Activated gamma-delta T cell treated with Interleukin-2 at 50 U/mL for 16 hours (primary cell): ENCODE results near the gene XPR1.
"Not testable (repeated sequence)": the region's sequence is repeated elsewhere in the genome, so short reads cannot be mapped to it uniquely, and the experiment has no call there.

ENCODE experiments used
- DNase-seq: peaks from one replicate; pipeline ENCODE4 v3.0.0-alpha.2; 2020

The XPR1 gene

DNA sequence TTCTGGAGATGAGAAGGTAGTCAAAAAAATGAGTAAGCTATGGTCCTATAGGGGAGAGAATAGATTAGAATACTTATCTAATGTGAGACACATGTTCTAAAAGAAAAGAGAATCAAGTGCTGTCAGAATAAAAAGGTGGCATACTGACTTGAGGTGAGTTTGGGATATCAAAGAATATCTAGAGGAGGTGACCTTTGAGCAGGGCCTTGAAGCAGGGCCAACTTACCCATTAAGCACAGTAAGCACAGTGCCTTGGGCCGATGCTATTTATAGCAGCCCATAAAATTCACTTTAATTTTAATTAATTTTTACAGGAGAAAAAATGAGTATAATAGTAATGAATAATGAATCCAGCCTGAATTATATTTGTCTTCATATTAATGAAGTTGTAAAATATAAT, 92.2 kb downstream of the XPR1 start:
- no peak for DNase-seq

DNA sequence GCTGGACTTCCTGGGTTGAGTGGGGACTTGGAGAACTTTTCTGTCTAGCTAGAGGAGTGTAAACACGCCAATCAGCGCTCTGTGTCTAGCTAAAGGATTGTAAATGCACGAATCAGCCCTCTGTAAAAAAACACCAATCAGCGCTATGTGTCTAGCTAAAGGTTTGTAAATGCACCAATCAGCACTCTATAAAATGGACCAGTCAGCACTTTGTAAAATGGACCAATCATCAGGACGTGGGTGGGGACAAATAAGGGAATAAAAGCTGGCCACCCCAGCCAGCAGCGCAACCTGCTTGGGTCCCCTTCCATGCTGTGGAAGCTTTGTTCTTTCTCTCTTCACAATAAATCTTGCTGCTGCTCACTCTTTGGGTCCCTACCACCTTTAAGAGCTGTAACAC, 94.2 kb downstream of the XPR1 start:
- DNase-seq = not testable (repeated sequence)

DNA sequence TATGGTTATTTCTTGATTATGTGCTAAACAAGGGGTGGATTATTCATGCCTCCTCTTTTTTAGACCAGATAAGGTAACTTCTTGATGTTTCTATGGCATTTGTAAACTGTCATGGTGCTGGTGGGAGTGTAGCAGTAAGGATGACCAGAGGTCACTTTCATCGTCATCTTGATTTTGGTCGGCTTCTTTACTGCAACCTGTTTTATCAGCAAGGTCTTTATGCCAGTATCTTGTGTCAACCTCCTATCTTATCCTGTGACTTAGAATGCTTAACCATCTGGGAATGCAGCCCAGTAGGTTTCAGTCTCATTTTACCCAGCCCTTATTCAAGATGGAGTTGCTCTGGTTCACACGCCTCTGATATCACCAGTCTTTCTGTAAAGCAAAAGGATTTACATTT, 95.9 kb downstream of the XPR1 start:
- DNase-seq = not testable (repeated sequence)

GRCh38 chr1:180728472-180729106, 96.8 kb downstream of the XPR1 start:
- no peak for DNase-seq

DNA sequence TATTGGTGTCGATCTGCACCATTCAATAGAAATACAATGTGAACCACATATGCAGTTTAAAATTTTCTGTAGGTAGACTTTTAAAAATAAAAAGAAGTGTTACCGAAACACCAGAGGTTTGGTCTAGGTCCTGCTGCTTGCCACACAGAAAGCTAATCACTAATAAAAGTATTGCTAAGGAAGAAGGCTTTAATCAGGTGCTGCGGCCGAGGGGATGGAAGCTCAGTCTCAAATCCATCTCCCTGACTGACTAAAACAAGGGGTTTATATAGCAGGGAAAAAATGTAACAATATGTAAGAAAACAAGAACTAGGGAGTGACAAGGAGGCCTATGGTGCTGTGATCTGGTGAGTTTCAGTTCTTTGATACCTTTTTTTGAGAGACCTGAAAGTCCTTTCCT, 99.3 kb downstream of the XPR1 start:
- no peak for DNase-seq

DNA sequence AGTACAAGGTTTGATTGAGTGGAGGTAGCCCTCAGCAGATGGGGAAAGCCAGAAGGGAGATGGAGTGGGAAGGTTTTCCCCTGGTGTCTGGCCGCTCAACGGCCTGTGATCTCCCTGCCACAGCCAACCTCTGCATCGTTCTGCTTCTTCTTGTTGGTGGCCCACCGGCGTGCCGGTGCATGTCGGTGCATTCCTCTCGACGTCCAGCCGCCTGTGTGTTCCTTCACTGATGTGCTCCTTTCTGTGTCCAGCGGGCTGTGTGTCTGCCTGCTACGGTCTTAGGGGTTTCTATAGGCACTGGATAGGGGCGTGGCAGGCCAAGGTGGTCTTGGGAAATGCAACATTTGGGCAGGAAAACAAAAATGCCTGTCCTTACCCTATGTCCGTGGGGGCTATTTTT, 101.0 kb downstream of the XPR1 start:
- DNase-seq = no peak

- DNase-seq = no peak
These were observed 102.5 kb downstream of the XPR1 start for GRCh38 chr1:180734366-180734765.

DNA sequence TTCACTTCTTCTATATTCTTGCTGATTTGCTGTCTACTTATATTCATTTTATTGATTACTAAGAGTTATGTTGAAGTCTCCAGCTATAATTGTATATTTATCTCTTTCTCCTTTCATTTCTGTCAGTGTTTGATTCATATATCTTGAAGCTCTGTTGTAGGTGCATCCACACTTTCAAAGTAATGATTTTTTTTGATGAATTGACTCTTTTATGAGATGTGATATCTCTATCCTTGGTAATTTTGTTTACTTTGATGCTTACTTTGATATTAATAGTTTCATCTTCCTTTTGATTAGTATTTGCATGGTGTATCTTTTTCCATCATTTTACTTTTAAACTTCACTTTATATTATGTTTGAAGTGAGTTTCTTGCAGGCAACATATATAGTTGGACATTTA, 110.8 kb downstream of the XPR1 start:
- DNase-seq = no peak

DNA sequence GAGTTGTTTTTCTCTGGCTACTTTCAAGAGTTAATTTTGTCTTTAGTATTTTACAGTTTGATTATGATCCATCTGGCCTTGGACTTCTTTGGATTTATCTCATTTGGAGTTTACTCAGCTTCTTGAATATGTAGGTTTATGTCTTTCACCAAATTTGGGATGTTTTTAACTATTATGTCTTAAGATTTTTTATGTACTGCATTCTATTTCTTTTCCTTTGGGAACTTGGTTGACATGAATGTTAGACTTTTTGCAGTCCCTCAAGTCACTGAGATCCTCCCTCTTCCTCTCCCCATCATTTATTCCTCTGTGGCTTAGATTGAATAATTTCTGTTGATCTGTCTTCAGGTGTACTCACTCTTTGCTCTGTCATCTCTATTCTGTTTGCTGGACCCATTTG, 112.0 kb downstream of the XPR1 start:
- DNase-seq = no peak

GRCh38 chr1:180745098-180745497, 113.3 kb downstream of the XPR1 start:
- no peak for DNase-seq

DNA sequence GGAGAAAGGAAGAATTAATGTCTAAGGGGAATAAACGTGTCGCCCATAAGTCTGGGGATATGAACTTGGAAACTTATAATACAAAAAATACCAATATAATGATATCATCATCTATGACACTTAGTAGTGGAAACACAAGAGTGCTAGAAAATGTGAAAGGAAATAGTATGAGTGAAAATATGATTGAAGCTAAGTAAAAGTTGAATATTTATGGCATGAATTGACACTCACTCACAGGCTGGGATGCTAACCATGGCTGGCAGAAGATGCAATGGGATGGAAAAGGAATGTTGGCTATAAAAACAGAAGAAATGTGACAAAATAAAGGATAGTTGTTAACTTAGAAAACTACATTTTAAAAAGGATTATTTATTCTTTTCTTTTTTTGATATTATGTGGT, 120.1 kb downstream of the XPR1 start:
- DNase-seq = no peak

DNA sequence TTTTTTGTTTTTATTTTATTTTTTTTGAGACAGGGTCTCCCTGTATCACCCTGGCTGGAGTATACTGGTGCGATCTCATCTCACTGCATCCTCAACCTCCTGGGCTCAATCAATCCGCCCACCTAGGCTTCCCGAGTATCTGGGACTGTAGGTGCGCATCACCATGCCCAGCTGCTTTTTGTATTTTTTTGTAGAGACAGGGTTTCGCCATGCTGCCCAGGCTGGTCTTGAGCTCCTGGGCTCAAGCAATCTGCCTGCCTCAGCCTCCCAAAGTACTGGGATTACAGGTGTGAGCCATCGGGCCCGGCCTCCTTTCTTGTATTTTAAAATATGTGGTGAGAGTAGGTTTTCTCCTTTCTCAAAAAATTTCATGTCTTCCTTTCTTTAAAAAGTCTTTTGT, 122.6 kb downstream of the XPR1 start:
- DNase-seq = no peak

DNA sequence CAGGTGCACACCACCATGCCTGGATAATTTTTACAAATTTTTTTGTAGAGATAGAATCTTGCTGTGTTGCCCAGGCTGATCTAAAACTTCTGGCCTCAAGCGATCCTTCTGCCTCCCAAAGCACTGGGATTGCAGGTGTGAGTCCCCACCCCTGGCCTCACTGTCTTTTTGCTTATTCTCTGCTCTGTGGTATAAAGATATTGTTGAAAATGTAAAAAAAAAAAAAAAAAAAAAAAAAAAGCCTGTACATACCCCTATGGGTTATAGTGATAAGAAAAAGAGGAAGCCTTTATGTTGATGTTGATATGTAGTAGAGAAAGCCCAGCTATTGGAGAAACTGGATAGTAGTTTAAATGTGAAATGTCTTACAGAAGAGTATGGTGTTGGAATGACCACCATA, 125.8 kb downstream of the XPR1 start:
- no peak for DNase-seq

DNA sequence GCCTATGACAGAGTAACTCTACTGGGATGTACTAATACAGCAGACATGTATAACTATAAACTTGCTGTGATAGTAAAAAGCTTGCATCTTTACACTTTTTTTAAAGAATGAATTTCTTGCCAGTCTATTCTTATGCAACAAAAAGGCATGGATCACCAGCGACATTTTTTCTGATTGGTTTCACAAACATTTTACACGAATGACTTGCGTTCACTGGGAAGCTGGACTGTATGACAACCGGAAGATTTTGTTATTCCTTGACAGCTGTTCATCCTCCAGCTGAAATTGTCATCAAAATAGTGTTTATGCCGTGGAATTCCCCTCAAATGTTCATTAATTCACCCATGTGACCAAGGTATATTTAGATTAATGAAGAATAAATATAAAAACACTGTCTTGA, 131.0 kb downstream of the XPR1 start:
- DNase-seq = no peak

DNA sequence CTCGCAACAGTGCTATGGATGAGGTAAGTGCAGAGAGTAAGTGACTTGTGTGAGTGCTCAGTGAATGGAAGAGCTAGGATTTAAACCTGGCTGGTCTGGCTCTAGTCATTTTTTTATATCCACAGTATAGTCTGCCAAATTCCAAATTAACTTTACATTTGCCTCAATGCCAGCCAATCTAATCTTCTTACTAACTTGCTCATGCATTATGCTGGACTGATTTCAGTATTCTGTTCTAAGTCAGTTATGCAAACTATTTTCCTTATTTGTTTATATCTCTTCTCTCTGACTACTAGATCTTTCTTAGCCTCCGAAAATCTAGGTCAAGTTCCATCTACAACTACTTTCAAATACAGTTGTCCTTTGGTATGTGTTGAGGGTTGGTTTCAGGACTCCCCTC, 133.3 kb downstream of the XPR1 start:
- no peak for DNase-seq

DNA sequence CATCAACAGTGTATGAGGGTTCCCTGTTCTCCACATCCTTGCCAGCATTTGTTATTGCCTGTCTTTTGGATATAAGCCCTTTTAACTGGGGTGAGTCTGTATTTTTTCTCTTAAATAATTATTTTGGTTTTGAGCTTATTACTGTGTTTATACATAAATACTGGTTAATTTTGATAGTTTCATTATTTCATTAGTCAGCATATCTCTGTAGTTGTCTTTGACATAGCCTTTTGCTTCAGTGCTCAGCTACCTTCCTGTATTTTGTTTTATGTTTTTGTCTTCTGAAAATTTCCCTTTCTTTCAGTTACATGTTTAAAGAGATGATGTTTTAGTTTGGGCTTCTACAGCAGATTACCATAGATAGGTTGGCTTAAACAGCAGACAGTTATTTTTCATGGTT, 138.1 kb downstream of the XPR1 start:
- DNase-seq = no peak

GRCh38 chr1:180773210-180773865, 141.5 kb downstream of the XPR1 start:
- no peak for DNase-seq

DNA sequence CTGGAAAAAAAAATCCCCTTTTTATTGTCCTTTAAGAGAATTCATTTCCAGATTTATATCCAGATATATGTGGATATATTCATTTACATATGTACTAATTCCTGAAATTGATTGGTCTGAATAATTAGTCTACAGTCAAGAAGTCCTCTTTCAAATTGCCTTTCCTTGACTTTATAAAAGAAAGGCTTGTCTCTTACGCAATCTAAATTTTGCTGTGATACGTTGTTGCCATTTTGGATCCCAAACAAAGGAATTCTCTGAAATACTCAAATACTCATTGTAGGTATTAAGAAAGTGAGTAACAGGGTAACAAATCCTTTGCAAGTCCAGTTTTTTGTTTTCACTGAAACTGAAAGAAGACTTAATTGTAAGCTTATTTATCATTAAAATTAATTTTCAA, 144.0 kb downstream of the XPR1 start:
- DNase-seq = no peak

DNA sequence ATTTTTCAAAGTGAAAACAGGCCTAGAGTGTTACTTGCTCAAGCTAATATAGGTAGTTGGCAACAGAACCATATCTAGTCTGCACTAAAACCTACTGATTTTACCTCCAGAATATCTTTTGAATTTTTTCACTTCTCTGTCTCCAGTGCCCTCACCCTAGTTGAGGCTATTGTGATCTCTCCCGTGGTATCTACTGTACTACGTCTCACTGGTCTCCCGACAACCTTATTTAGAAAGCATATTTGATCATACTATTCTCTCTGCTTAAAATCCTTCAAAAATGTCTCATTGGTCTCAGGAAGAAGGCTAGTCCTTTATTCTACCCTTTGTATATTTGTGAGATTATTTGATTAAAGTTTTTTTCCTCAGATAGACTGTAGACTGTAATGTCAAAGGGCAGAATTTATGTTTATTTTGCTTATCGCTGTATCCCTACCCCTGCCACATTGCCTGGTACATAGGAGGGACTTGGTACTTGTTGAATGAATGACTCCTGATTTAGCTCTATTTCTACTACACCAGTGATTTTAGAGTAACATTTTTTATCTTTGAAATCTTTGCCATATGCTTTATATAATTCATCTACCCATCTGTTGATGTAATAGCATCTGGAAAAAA, 145.4 kb downstream of the XPR1 start:
- DNase-seq = no peak

GRCh38 chr1:180778782-180779398, 147.1 kb downstream of the XPR1 start:
- no peak for DNase-seq

GRCh38 chr1:180779584-180779983, 147.8 kb downstream of the XPR1 start:
- no peak for DNase-seq

DNA sequence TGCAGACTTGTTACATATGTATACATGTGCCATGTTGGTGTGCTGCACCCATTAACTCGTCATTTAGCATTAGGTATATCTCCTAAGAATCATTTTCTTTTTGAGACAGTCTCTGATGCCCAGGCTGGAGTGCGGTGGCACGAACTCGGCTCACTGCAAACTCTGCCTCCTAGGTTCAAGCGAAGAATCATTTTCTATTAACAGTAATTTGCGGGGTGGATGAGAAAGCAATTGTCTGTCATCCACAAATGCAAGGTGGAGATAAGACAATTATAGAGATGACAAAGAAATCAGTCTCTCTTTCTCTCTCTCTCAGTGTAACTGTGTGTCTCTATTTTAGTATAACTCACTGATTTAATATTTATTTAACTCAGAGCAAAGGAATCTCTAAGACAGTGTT, 149.9 kb downstream of the XPR1 start:
- DNase-seq = no peak

DNA sequence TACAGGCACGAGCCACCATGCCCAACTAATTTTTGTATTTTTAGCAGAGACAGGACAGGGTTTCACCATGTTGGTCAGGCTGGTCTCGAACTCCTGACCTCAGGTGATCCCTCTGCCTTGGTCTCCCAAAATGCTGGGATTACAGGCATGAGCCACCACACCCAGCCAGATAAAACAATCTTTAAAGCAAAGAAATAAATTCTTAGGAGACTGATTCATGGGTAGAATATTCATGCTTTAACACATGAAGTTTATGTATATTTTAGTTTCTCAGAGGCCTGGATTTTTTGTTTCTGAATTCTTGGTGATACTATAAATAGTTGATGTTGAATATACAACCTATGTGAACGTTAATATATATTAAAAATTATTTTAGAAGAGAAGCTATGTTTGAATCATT, 153.5 kb downstream of the XPR1 start:
- DNase-seq = no peak

GRCh38 chr1:180785887-180786286, 154.1 kb downstream of the XPR1 start:
- DNase-seq = no peak
